Endothelial cell of umbilical vein (primary cell): ENCODE results near the gene CCDC146. TPM values are rescaled to one million over a fixed set of nuclear protein-coding genes. Genes with fewer than 3 reads are reported as not detected.

Experiments
- BruUV-seq: library from RNA; stranded (reverse); fragments of 400-500 nt; replicated peaks from 2 replicates; lab custom pipeline; 2021; lab: Mats Ljungman, UMichigan
- CTCF ChIA-PET: fragments of 300-600, 350-600 bp; sonication (Branson Sonifier 250); formaldehyde crosslinking; loops from one replicate; lab custom pipeline; 2021; ENCODE audit warnings: antibody characterized with exemption, inconsistent platforms; lab: Charles Lee
- POLR2A ChIA-PET: fragments of 300-600, 350-600 bp; sonication (Branson Sonifier 250); formaldehyde crosslinking; loops from one replicate; lab custom pipeline; 2021; ENCODE audit warnings: antibody characterized with exemption, inconsistent platforms; lab: Charles Lee
- DNase-seq: peaks from one replicate; pipeline ENCODE4 v3.0.0-alpha.2; 2011; ENCODE audit warnings: low read depth, low spot score
- FAIRE-seq: peaks from 2 replicates; lab custom pipeline; 2011; peaks lifted over from hg19 to GRCh38; lab: Jason Lieb, UNC
- H2AFZ ChIP-seq: 2 replicates; pipeline ENCODE4 v1.6.0; 2012; ENCODE audit warnings: low read depth, low read length, control low read depth, inconsistent platforms
- H3K27ac ChIP-seq: 2 replicates; pipeline ENCODE4 v1.5.1; 2011; ENCODE audit warnings: low read depth, mild to moderate bottlenecking, control low read depth, low read length, moderate library complexity; ENCODE audit not compliant: insufficient read depth
- H3K27me3 ChIP-seq, 2 experiments: 2 replicates each; pipeline versions ENCODE4 v1.6.0 to v1.6.1; 2011; ENCODE audit warnings: low read length in 2 of 2, mixed read lengths in 1 of 2; ENCODE audit not compliant: control insufficient read depth in 2 of 2, insufficient read depth in 2 of 2
- H3K36me3 ChIP-seq, 2 experiments: 2 replicates in 1 of 2; 3 replicates in 1 of 2; pipeline ENCODE4 v1.5.1; 2011; ENCODE audit warnings: low read length in 2 of 2, mild to moderate bottlenecking in 1 of 2, moderate library complexity in 1 of 2; ENCODE audit not compliant: control insufficient read depth in 2 of 2, insufficient read depth in 2 of 2; ENCODE audit errors: extremely low read depth in 1 of 2
- H3K4me1 ChIP-seq: 3 replicates; pipeline ENCODE4 v1.5.1; 2011; ENCODE audit warnings: mild to moderate bottlenecking, low read length; ENCODE audit not compliant: control insufficient read depth, insufficient read depth; ENCODE audit errors: extremely low read depth
- H3K4me2 ChIP-seq: 2 replicates; pipeline ENCODE4 v1.6.1; 2011; ENCODE audit warnings: low read length, control low read depth, mixed read lengths; ENCODE audit not compliant: insufficient read depth
- H3K4me3 ChIP-seq, 3 experiments: fragments of 200-600 bp in 1 of 3; sonication (generic), shearing (Covaris generic) in 1 of 3; replicated peaks in 1 of 3; 2 replicates each; pipeline ENCODE4 v1.5.1; 2011 to 2016; ENCODE audit warnings: control low read depth in 3 of 3, low read length in 3 of 3, mild to moderate bottlenecking in 2 of 3, inconsistent platforms in 1 of 3, low read depth in 1 of 3, moderate library complexity in 1 of 3; ENCODE audit not compliant: insufficient read depth in 1 of 3
- H3K79me2 ChIP-seq: 2 replicates; pipeline ENCODE4 v1.6.0; 2012; ENCODE audit warnings: low read length, inconsistent platforms; ENCODE audit not compliant: control insufficient read depth, insufficient read depth
- H3K9ac ChIP-seq: replicated peaks from 2 replicates; pipeline ENCODE3; 2011; ENCODE audit warnings: low read length, control low read depth; ENCODE audit not compliant: insufficient read depth; ENCODE audit errors: extremely low read depth
- H3K9me1 ChIP-seq: replicated peaks from 3 replicates; pipeline ENCODE4 v1.6.0; 2011; ENCODE audit warnings: mild to moderate bottlenecking, low read length; ENCODE audit not compliant: control insufficient read depth, insufficient read depth; ENCODE audit errors: extremely low read depth
- H3K9me3 ChIP-seq: replicated peaks from 2 replicates; pipeline ENCODE4 v1.5.1; 2012; ENCODE audit warnings: low read length, inconsistent platforms; ENCODE audit not compliant: control insufficient read depth, insufficient read depth
- H4K20me1 ChIP-seq: replicated peaks from 2 replicates; pipeline ENCODE3; 2011; ENCODE audit warnings: mild to moderate bottlenecking, low read length; ENCODE audit not compliant: control insufficient read depth, insufficient read depth; ENCODE audit errors: extremely low read depth
- EZH2 ChIP-seq: IDR thresholded peaks from 2 replicates; pipeline ENCODE4 v1.6.1; 2012; ENCODE audit warnings: borderline replicate concordance, low read depth, mild to moderate bottlenecking, moderate library complexity, low read length, inconsistent platforms; ENCODE audit not compliant: severe bottlenecking
- FOS ChIP-seq: IDR thresholded peaks from 2 replicates; pipeline ENCODE4 v1.6.1; 2011; ENCODE audit warnings: mild to moderate bottlenecking, low read length, moderate library complexity, borderline replicate concordance; ENCODE audit not compliant: insufficient read depth
- GATA2 ChIP-seq: IDR thresholded peaks from 2 replicates; pipeline ENCODE4 v1.7.0; 2011; ENCODE audit warnings: low read depth, mild to moderate bottlenecking, moderate library complexity, mixed read lengths, low read length; ENCODE audit not compliant: insufficient read length, insufficient read depth
- JUN ChIP-seq: IDR thresholded peaks from 2 replicates; pipeline ENCODE4 v1.6.1; 2011; ENCODE audit warnings: borderline replicate concordance, low read depth; ENCODE audit not compliant: insufficient read length, insufficient read depth
- MYC ChIP-seq: IDR thresholded peaks from one replicate; pipeline ENCODE4 v1.6.1; 2011; ENCODE audit warnings: mild to moderate bottlenecking, low read depth, low read length
- POLR2A ChIP-seq: IDR thresholded peaks from 2 replicates; pipeline ENCODE4 v1.6.1; 2012; ENCODE audit warnings: low read depth, mild to moderate bottlenecking, control low read depth, low read length
- POLR2AphosphoS5 ChIP-seq: IDR thresholded peaks from 2 replicates; pipeline ENCODE4 v1.6.1; 2012; ENCODE audit warnings: low read depth, mild to moderate bottlenecking, control low read depth, low read length, moderate library complexity; ENCODE audit not compliant: insufficient read depth
- dilution Hi-C: fragments of 300-500 bp; cut with MboI; formaldehyde crosslinking; loops from one replicate; pipeline ENCODE4 v1.15.0; 2019; ENCODE audit warnings: low sequenced_read_pairs; ENCODE audit not compliant: extremely low pct_ligation_motif_present
- intact Hi-C: fragments of 100-400 bp; cut with micrococcal nuclease; formaldehyde crosslinking; loops from one replicate; pipeline ENCODE4 v1.10.0; 2022
- polyA plus RNA-seq, 4 experiments: library from polyadenylated mRNA; depleted of rRNA in 3 of 4; stranded (reverse) in 3 of 4; unstranded in 1 of 4; fragments of >200 nt; gene quantifications; 2 replicates each; pipeline versions ENCODE4 v1.2.1 to v1.2.3, GENCODE V29; 2011 to 2012; ENCODE audit warnings: missing spikeins in 1 of 4
- total RNA-seq: library from RNA; stranded (reverse); gene quantifications from 2 replicates; pipeline ENCODE4 v1.2.3, GENCODE V29; 2021
- TF ChIP-seq, protein P1 (sequence below), 2 donors: IDR thresholded peaks; 1 replicate in 1 of 2; 2 replicates in 1 of 2; pipeline ENCODE4 v1.5.1; 2011; ENCODE audit warnings: low read length in 2 of 2, mild to moderate bottlenecking in 2 of 2, moderate library complexity in 2 of 2, control low read depth in 1 of 2, inconsistent platforms in 1 of 2, low read depth in 1 of 2; ENCODE audit not compliant: insufficient read depth in 1 of 2; ENCODE audit errors: extremely low read depth in 1 of 2
- TF ChIP-seq, protein P2 (sequence below): IDR thresholded peaks from 2 replicates; pipeline ENCODE4 v1.6.1; 2011; ENCODE audit not compliant: insufficient read depth, insufficient read length

CCDC146 gene
- total and polyA plus RNA-seq, 2 donors (not counting 3 experiments of a cell fraction or from before 2014, with no cell fraction given): 0.65 to 2.2 TPM

DNA sequence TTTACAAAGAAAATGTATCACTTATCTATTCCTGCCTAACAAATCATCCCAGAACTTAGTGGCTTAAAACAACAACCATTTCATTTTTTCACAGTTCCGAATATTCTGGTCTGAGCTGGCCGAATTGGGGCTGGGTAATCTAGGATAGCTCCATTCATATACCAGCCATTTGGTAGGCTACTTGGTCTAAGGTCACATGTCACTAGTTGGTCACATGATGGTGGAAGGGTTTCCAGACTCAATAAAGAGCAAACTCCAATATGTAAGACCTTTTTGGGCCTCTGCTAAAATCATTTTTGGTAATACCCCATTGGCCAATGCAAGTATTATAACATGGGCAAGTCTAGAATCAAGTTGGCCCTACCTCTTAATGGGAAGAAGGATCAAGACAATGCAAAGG is 132.5 kb downstream of the CCDC146 start:
- dilution Hi-C loops: no loop called here
- no peak overlapping the region for H2AFZ ChIP-seq
- H3K9ac ChIP-seq: no peak overlapping the region
- no peaks in the 10 kb centered on the region for H3K27me3 ChIP-seq
- FAIRE-seq: no peak
- H3K36me3 ChIP-seq: no peaks in the 10 kb centered on the region
- ChIA-PET CTCF (interaction anchor here (1.1 to 2.8 kb wide), 5 partner anchors 8 to 77 kb away, joined by 3 to 10 read pairs (median 5); no protein-coding TSS in a partner anchor), POLR2A (interaction anchor here (0.6 kb wide), 1 partner anchor 12 kb away, joined by 3 read pairs; no protein-coding TSS in a partner anchor)
- DNase-seq: no peak
- no peaks in the 10 kb centered on the region for H3K79me2 ChIP-seq
- H3K9me3 ChIP-seq: no peaks in the 10 kb centered on the region
- H4K20me1 ChIP-seq: no peaks in the 10 kb centered on the region
- no peak overlapping the region for H3K4me3 ChIP-seq
- no TSS peak for BruUV-seq
- H3K9me1 ChIP-seq: no peaks in the 10 kb centered on the region
- H3K4me1 ChIP-seq: peaks cover 4% of the 10 kb centered on the region
- H3K27ac ChIP-seq: no peak overlapping the region
- TF ChIP-seq FOS (no peak), GATA2 (no peak), JUN (no peak), EZH2 (no peak), POLR2A (no peak), MYC (no peak), POLR2AphosphoS5 (no peak)
- TF ChIP-seq, protein P1, sequence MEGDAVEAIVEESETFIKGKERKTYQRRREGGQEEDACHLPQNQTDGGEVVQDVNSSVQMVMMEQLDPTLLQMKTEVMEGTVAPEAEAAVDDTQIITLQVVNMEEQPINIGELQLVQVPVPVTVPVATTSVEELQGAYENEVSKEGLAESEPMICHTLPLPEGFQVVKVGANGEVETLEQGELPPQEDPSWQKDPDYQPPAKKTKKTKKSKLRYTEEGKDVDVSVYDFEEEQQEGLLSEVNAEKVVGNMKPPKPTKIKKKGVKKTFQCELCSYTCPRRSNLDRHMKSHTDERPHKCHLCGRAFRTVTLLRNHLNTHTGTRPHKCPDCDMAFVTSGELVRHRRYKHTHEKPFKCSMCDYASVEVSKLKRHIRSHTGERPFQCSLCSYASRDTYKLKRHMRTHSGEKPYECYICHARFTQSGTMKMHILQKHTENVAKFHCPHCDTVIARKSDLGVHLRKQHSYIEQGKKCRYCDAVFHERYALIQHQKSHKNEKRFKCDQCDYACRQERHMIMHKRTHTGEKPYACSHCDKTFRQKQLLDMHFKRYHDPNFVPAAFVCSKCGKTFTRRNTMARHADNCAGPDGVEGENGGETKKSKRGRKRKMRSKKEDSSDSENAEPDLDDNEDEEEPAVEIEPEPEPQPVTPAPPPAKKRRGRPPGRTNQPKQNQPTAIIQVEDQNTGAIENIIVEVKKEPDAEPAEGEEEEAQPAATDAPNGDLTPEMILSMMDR (IDR thresholded peaks at IDR 0.05; ENCODE audit: extremely low read depth in 1 of 2, insufficient read depth in 1 of 2, low read depth in 1 of 2, low read length in 2 of 2): no peak
- TF ChIP-seq, protein P2, sequence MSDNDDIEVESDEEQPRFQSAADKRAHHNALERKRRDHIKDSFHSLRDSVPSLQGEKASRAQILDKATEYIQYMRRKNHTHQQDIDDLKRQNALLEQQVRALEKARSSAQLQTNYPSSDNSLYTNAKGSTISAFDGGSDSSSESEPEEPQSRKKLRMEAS: no peak
- no peak overlapping the region for H3K4me2 ChIP-seq
- intact Hi-C loops: no loop called here
